ENCODE measurements around the gene SREK1.
A peak's percentile ranks its signal among the peaks of the same experiment; 100 is the strongest.
"Not testable (repeated sequence)": the region's sequence is repeated elsewhere in the genome, so short reads cannot be mapped to it uniquely, and the experiment has no call there.

The SREK1 gene
- 31.2 to 128 (median 71.2) reads per million in 18 experiments for total RNA-seq

- DNase-seq: peak; percentile 94
Observed at GRCh38 chr5:66144074-66144833, at the start of gene SREK1. Gene SREK1, plus strand, starts transcription at chr5:66144300. Its CDS starts 77 bp downstream, at chr5:66144377.

GRCh38 chr5:66100851-66101250 lies 43.2 kb upstream of the SREK1 start:
- DNase-seq: no peak

- no peak for DNase-seq
Observed at GRCh38 chr5:66113160-66113559, 30.9 kb upstream of the SREK1 start.

GRCh38 chr5:66118304-66118703 lies 25.8 kb upstream of the SREK1 start:
- DNase-seq: no peak

GRCh38 chr5:66122379-66123034 lies 21.6 kb upstream of the SREK1 start:
- no peak for DNase-seq

GRCh38 chr5:66129144-66129543 lies 15.0 kb upstream of the SREK1 start:
- no peak for DNase-seq

- no peak for DNase-seq
Observed at GRCh38 chr5:66130493-66130892, 13.6 kb upstream of the SREK1 start.

- no peak for DNase-seq
Observed at GRCh38 chr5:66134407-66134861, 9.7 kb upstream of the SREK1 start.

- DNase-seq: no peak
Observed at GRCh38 chr5:66136053-66136452, 8.0 kb upstream of the SREK1 start.

GRCh38 chr5:66136944-66137343 lies 7.2 kb upstream of the SREK1 start:
- not testable (repeated sequence) for DNase-seq

GRCh38 chr5:66138637-66139317 lies 5.3 kb upstream of the SREK1 start:
- DNase-seq: no peak

- DNase-seq: no peak
Observed at GRCh38 chr5:66139318-66139712, 4.8 kb upstream of the SREK1 start.

- no peak for DNase-seq
Observed at GRCh38 chr5:66142417-66142816, 1.7 kb upstream of the SREK1 start.

- no peak for DNase-seq
Observed at GRCh38 chr5:66143473-66144073, 527 bp upstream of the SREK1 start.

- DNase-seq: peak in 1 of 2 donors; percentile 76
Observed at GRCh38 chr5:66144834-66145390, 812 bp downstream of the SREK1 start.

- no peak for DNase-seq
Observed at GRCh38 chr5:66145737-66146136, 1.6 kb downstream of the SREK1 start.

GRCh38 chr5:66149950-66150349 lies 5.8 kb downstream of the SREK1 start:
- DNase-seq: no peak

GRCh38 chr5:66151030-66151429 lies 6.9 kb downstream of the SREK1 start:
- no peak for DNase-seq

- no peak for DNase-seq
Observed at GRCh38 chr5:66151491-66151890, 7.4 kb downstream of the SREK1 start.

GRCh38 chr5:66157046-66157445 lies 12.9 kb downstream of the SREK1 start:
- no peak for DNase-seq

GRCh38 chr5:66161356-66161755 lies 17.3 kb downstream of the SREK1 start:
- no peak for DNase-seq

GRCh38 chr5:66164044-66164790 lies 20.1 kb downstream of the SREK1 start:
- no peak for DNase-seq

Data from inflammatory macrophage (primary cell).